SK-N-SH (cell line): ENCODE results near the gene TMEM165. TPM values are rescaled to one million over a fixed set of nuclear protein-coding genes. Genes with fewer than 3 reads are reported as not detected.

ENCODE experiments used
- CTCF ChIA-PET: fragments of 300-600, 350-600 bp; formaldehyde crosslinking; extraction: SDS; loops from one replicate; lab custom pipeline; 2021; lab: Yijun Ruan, JAX
- POLR2A ChIA-PET: fragments of 350-600 bp; sonication (Branson Sonifier 250); formaldehyde crosslinking; extraction: SDS; loops from one replicate; lab custom pipeline; 2020; ENCODE audit warnings: antibody characterized with exemption, inconsistent platforms; lab: Yijun Ruan, JAX
- DNase-seq: peaks from one replicate; pipeline ENCODE4 v3.0.0; 2012
- H2AFZ ChIP-seq: fragments of 200-600 bp; sonication (generic); 2 replicates; pipeline ENCODE4 v1.8.1; 2016; ENCODE audit warnings: antibody characterized with exemption, mild to moderate bottlenecking, low read depth
- H3F3A ChIP-seq: fragments of 200-600 bp; sonication (generic); replicated peaks from 2 replicates; pipeline ENCODE3; 2016; ENCODE audit warnings: antibody characterized with exemption, mild to moderate bottlenecking; ENCODE audit not compliant: insufficient read depth
- H3K27ac ChIP-seq, 2 experiments: fragments of 200-500 bp in 1 of 2; fragments of 200-600 bp in 1 of 2; sonication (Bioruptor generic) in 1 of 2; sonication (generic), shearing (Covaris generic) in 1 of 2; 2 replicates each; pipeline versions ENCODE4 v1.5.1 to v1.6.1; 2014 to 2016; ENCODE audit warnings: low read depth in 2 of 2, inconsistent platforms in 1 of 2, low read length in 1 of 2, mild to moderate bottlenecking in 1 of 2, mixed read lengths in 1 of 2
- H3K27me3 ChIP-seq: fragments of 200-600 bp; sonication (generic), shearing (Covaris generic); 2 replicates; pipeline ENCODE4 v1.6.1; 2016; ENCODE audit warnings: mixed run types; ENCODE audit not compliant: insufficient read depth
- H3K36me3 ChIP-seq, 2 experiments: fragments of 200-500 bp in 1 of 2; fragments of 200-600 bp in 1 of 2; sonication (Bioruptor generic) in 1 of 2; sonication (generic) in 1 of 2; replicated peaks in 1 of 2; 2 replicates each; pipeline versions ENCODE3 to v1.5.1; 2014 to 2016; ENCODE audit warnings: low read length in 1 of 2, mild to moderate bottlenecking in 1 of 2; ENCODE audit not compliant: insufficient read depth in 2 of 2, control insufficient read depth in 1 of 2
- H3K4me1 ChIP-seq, 2 experiments: fragments of 200-500 bp in 1 of 2; fragments of 200-600 bp in 1 of 2; sonication (Bioruptor generic) in 1 of 2; sonication (generic), shearing (Covaris generic) in 1 of 2; 2 replicates each; pipeline versions ENCODE4 v1.5.1 to v1.6.1; 2014 to 2016; ENCODE audit warnings: low read depth in 1 of 2, low read length in 1 of 2, mixed run types in 1 of 2; ENCODE audit not compliant: insufficient read depth in 2 of 2, control insufficient read depth in 1 of 2
- H3K4me2 ChIP-seq: fragments of 200-600 bp; sonication (generic), shearing (Covaris generic); 2 replicates; pipeline ENCODE4 v1.6.1; 2017; ENCODE audit warnings: mixed run types
- H3K4me3 ChIP-seq, 2 experiments: fragments of 200-500 bp in 1 of 2; fragments of 200-600 bp in 1 of 2; sonication (Bioruptor generic) in 1 of 2; sonication (generic), shearing (Covaris generic) in 1 of 2; 2 replicates each; pipeline versions ENCODE4 v1.5.1 to v1.8.1; 2014 to 2016; ENCODE audit warnings: low read depth in 2 of 2, inconsistent platforms in 1 of 2, low read length in 1 of 2, mild to moderate bottlenecking in 1 of 2, mixed read lengths in 1 of 2, moderate library complexity in 1 of 2
- H3K79me2 ChIP-seq: fragments of 200-600 bp; sonication (generic); 2 replicates; pipeline ENCODE4 v1.8.1; 2017; ENCODE audit warnings: mild to moderate bottlenecking; ENCODE audit not compliant: insufficient read depth
- H3K9ac ChIP-seq: fragments of 200-600 bp; sonication (generic); 2 replicates; pipeline ENCODE4 v1.6.1; 2017; ENCODE audit warnings: mixed run types
- H3K9me2 ChIP-seq: fragments of 200-600 bp; sonication (generic); 2 replicates; pipeline ENCODE4 v1.6.1; 2017; ENCODE audit warnings: mixed run types
- H3K9me3 ChIP-seq: fragments of 200-600 bp; sonication (generic); 2 replicates; pipeline ENCODE4 v1.6.1; 2017; ENCODE audit warnings: mixed run types, mild to moderate bottlenecking, moderate library complexity
- H4K20me1 ChIP-seq: fragments of 200-600 bp; sonication (generic); 2 replicates; pipeline ENCODE4 v1.6.1; 2017; ENCODE audit warnings: mild to moderate bottlenecking, mixed run types; ENCODE audit not compliant: insufficient read depth
- CTCF ChIP-seq: fragments of 200-600 bp; sonication (generic); IDR thresholded peaks from 2 replicates; pipeline ENCODE4 v1.6.1; 2017; ENCODE audit warnings: antibody characterized with exemption, mild to moderate bottlenecking, moderate library complexity
- ELF1 ChIP-seq: IDR thresholded peaks from 2 replicates; pipeline ENCODE4 v1.4.0; 2012
- EP300 ChIP-seq, 2 experiments: IDR thresholded peaks; 2 replicates each; pipeline versions ENCODE4 v1.4.0 to v1.6.1; 2012; ENCODE audit warnings: borderline replicate concordance in 1 of 2, low read depth in 1 of 2, low read length in 1 of 2
- EZH2phosphoT487 ChIP-seq: fragments of 200-600 bp; sonication (generic); IDR thresholded peaks from 2 replicates; pipeline ENCODE4 v1.6.1; 2017; ENCODE audit warnings: low read depth, mixed run types, mild to moderate bottlenecking, antibody characterized with exemption, moderate library complexity, borderline replicate concordance
- FOSL2 ChIP-seq: IDR thresholded peaks from 2 replicates; pipeline ENCODE4 v1.4.0; 2012; ENCODE audit warnings: low read depth, mild to moderate bottlenecking, moderate library complexity, borderline replicate concordance
- FOXJ3 ChIP-seq: sonication (generic); formaldehyde crosslinking; IDR thresholded peaks from 2 replicates; pipeline ENCODE4 v1.5.1; 2020; ENCODE audit warnings: mild to moderate bottlenecking, missing genetic modification reagents
- FOXM1 ChIP-seq: IDR thresholded peaks from 2 replicates; pipeline ENCODE4 v1.4.0; 2012; ENCODE audit warnings: low read depth, mild to moderate bottlenecking
- GATA2 ChIP-seq: sonication (generic); formaldehyde crosslinking; IDR thresholded peaks from 2 replicates; pipeline ENCODE4 v1.5.0; 2020; ENCODE audit warnings: mild to moderate bottlenecking, missing genetic modification reagents
- IRF3 ChIP-seq: fragments of 150-350 bp; IDR thresholded peaks from 2 replicates; pipeline ENCODE4 v1.6.1; 2016; ENCODE audit warnings: mild to moderate bottlenecking, low read depth, low read length
- JUND ChIP-seq: IDR thresholded peaks from 2 replicates; pipeline ENCODE4 v1.4.0; 2012
- MAX ChIP-seq: IDR thresholded peaks from 2 replicates; pipeline ENCODE4 v1.4.0; 2012; ENCODE audit warnings: low read depth
- MEF2A ChIP-seq: IDR thresholded peaks from 2 replicates; pipeline ENCODE4 v1.4.0; 2012; ENCODE audit warnings: low read depth, borderline replicate concordance
- NFIC ChIP-seq: IDR thresholded peaks from 2 replicates; pipeline ENCODE4 v1.4.0; 2012; ENCODE audit warnings: borderline replicate concordance
- NRF1 ChIP-seq: IDR thresholded peaks from 2 replicates; pipeline ENCODE4 v1.6.1; 2012; ENCODE audit warnings: low read depth, mild to moderate bottlenecking, low read length
- RAD21 ChIP-seq: IDR thresholded peaks from 2 replicates; pipeline ENCODE4 v1.6.1; 2012; ENCODE audit warnings: mild to moderate bottlenecking, low read length
- RCOR1 ChIP-seq: fragments of 150-350 bp; IDR thresholded peaks from 2 replicates; pipeline ENCODE4 v1.6.1; 2017; ENCODE audit warnings: antibody characterized with exemption, low read length
- RXRA ChIP-seq: IDR thresholded peaks from 2 replicates; pipeline ENCODE4 v1.4.0; 2012; ENCODE audit warnings: low read depth, mild to moderate bottlenecking, borderline replicate concordance
- SIN3A ChIP-seq: IDR thresholded peaks from 2 replicates; pipeline ENCODE4 v1.6.1; 2012; ENCODE audit warnings: low read depth, mild to moderate bottlenecking, low read length, moderate library complexity, borderline replicate concordance
- SMC3 ChIP-seq: IDR thresholded peaks from 2 replicates; pipeline ENCODE4 v1.6.1; 2012; ENCODE audit warnings: low read depth, low read length, improper control_type of control experiment
- TAF1 ChIP-seq: IDR thresholded peaks from 2 replicates; pipeline ENCODE4 v1.6.1; 2012; ENCODE audit warnings: low read depth, mild to moderate bottlenecking, low read length, moderate library complexity, borderline replicate concordance
- TEAD4 ChIP-seq: IDR thresholded peaks from 2 replicates; pipeline ENCODE4 v1.4.0; 2012; ENCODE audit warnings: mild to moderate bottlenecking, borderline replicate concordance; ENCODE audit not compliant: insufficient read depth
- USF1 ChIP-seq: IDR thresholded peaks from 2 replicates; pipeline ENCODE4 v1.4.0; 2012; ENCODE audit warnings: low read depth, borderline replicate concordance
- USF2 ChIP-seq: fragments of 150-350 bp; IDR thresholded peaks from 2 replicates; pipeline ENCODE4 v1.6.1; 2017; ENCODE audit warnings: antibody characterized with exemption, low read length, low read depth, borderline replicate concordance
- ZBTB33 ChIP-seq: IDR thresholded peaks from 2 replicates; pipeline ENCODE4 v1.4.0; 2012; ENCODE audit warnings: low read depth, borderline replicate concordance
- WGBS: methylation state at CpG from one replicate; pipeline ENCODE4 v1.1.6; 2017; ENCODE audit warnings: low lambda C conversion rate; 5-methylcytosine and 5-hydroxymethylcytosine counted together
- polyA plus RNA-seq, 3 experiments: library from polyadenylated mRNA; depleted of rRNA; stranded (reverse); fragments of >200 nt; gene quantifications; 2 replicates each; pipeline ENCODE4 v1.2.3, GENCODE V29; 2012

TMEM165 gene
- polyA plus RNA-seq, 1 of the 3 experiments (the other 2 are of a cell fraction), result 58.6 TPM

GRCh38 chr4:55345980-55346850, 49.5 kb upstream of the TMEM165 start, which contains the start of gene SRD5A3:
Gene SRD5A3 (plus strand): TSS chr4:55346242. CDS start chr4:55346337, 95 bp downstream.
- Histone ChIP-seq H3K9me2 (no peaks in the 10 kb centered on the region), H3K36me3 (no peaks in the 10 kb centered on the region), H3K4me2 (peak within 1 kb of the TSS; percentile 78), H3K27me3 (no peaks in the 10 kb centered on the region; the same call in 1 of the 2 replicates), H3K27ac (peak within 1 kb of the TSS; percentile 74 to 92), H2AFZ (peak within 1 kb of the TSS; percentile 82), H3K9me3 (no peaks in the 10 kb centered on the region), H3K4me1 (peaks cover 0 to 5% of the 10 kb centered on the region in 2 experiments; a peak in 3 of 4 replicates), H4K20me1 (no peaks in the 10 kb centered on the region), H3F3A (peaks cover 7% of the 10 kb centered on the region), H3K9ac (peak within 1 kb of the TSS; percentile 79), H3K79me2 (peaks cover 6% of the 10 kb centered on the region; the same call in 1 of the 2 replicates), H3K4me3 (peak within 1 kb of the TSS; percentile 67 to 70)
- WGBS, result under 1% methylated on average over 6 of the region's 95 CpGs
- peak; percentile 96 for DNase-seq
- ChIA-PET CTCF (interaction anchor here (0.6 to 3.5 kb wide), 65 partner anchors 10 to 928 kb away, joined by 3 to 22 read pairs (median 3); no protein-coding TSS in a partner anchor), POLR2A (interaction anchor here (0.8 to 1.8 kb wide), 6 partner anchors 10 to 222 kb away, joined by 3 to 6 read pairs (median 4); partner anchors contain the start of genes CLOCK and TMEM165)
- TF ChIP-seq TAF1, result peak; percentile 54
- TF ChIP-seq FOXJ3, result no peak
- peak; percentile 65 for TF ChIP-seq RAD21
- no peak for TF ChIP-seq ELF1
- TF ChIP-seq RXRA, result 0 out of 2 replicates have a peak, but pooled peaks have one; percentile 5
- no peak for TF ChIP-seq SIN3A
- TF ChIP-seq RCOR1, result no peak
- TF ChIP-seq SMC3, result peak; percentile 79
- TF ChIP-seq EP300 (IDR thresholded peaks at IDR 0.05; ENCODE audit: borderline replicate concordance in 1 of 2, low read depth in 1 of 2, low read length in 1 of 2), result no peak
- TF ChIP-seq MAX, result peak; percentile 21; the same call in 1 of the 2 replicates
- no peak for TF ChIP-seq IRF3
- TF ChIP-seq MEF2A, result no peak
- TF ChIP-seq JUND, result no peak
- no peak for TF ChIP-seq USF2
- no peak for TF ChIP-seq TEAD4
- no peak for TF ChIP-seq GATA2 (CRISPR knock-in tag)
- TF ChIP-seq NFIC, result no peak
- TF ChIP-seq FOSL2, result no peak
- no peak for TF ChIP-seq FOXM1
- TF ChIP-seq NRF1, result peak; percentile 34; the same call in 1 of the 2 replicates
- TF ChIP-seq ZBTB33, result no peak
- peak; percentile 46; the same call in 1 of the 2 replicates for TF ChIP-seq USF1
- TF ChIP-seq CTCF, result peak; percentile 83
- no peak for TF ChIP-seq EZH2phosphoT487
